ENCODE measurements around the gene AGAP2.
"Not testable (repeated sequence)": the region's sequence is repeated elsewhere in the genome, so short reads cannot be mapped to it uniquely, and the experiment has no call there.

The AGAP2 gene

DNA sequence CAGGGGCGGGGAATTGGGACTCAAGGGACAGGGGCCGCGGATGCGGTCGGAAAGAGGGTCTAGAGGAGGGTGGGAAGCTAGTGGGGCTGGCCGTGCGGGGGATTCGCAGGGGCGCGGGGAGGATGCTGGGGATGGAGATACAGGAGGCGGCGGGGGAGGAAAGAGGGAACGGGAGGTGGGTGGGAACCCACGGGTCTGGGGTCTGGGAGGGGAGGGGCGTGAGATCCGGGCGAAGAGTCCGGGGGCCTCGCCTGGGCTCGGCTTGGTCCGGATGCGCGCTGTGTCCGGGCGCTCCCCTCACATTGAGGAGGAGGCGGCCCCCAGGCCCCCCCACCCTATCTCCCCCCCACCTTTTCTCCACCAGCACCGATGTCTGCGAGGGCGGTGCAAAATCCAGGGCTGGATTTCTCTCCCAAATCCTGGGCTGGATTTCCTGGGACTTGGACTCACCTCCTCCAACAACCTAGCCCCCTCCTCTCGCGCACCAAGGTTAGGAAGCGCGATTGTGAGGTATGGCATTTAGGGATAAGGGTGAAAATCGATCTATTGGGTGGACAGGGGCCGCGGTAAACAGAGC, at the start of gene AGAP2:
Gene AGAP2 (minus strand): TSS at position 82 of the 577 bp plus-strand sequence. CDS start 496 bp downstream, outside the sequence.
- no peak for DNase-seq (ENCODE audit: low spot score)

DNA sequence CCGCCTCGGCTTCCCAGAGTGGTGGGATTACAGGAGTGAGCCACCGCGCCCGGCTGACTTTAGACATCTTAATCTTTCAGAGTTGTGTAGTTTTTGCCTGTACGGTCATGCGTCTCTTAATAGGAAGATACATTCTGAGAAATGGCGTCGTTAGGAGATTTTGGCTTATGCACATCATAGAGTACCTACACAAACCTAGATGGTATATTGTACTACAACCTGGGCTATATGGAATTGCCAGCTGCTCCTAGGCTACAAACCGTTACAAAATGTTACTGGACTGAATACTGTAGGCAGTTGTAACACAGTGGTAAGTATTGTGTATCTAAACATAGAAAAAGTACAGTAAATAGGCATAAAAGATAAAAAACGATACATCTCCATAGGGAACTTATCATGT, 45.3 kb upstream of the AGAP2 start:
- DNase-seq (ENCODE audit: low spot score): no peak

DNA sequence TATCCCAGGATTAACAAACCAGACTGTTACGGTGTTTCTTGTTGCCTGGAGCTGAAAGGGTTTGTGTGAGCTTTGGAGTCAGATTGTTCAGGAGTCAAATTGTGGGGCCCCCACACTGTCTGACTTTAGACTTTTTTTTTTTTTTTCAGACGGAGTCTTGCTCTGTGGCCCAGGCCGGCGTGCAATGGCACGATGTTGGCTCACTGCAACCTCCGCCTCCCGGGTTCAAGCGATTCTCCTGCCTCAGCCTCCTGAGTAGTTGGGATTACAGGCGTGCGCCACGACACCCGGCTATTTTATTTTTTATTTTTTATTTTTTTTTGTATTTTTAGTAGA, 44.9 kb upstream of the AGAP2 start:
- DNase-seq (ENCODE audit: low spot score): no peak

DNA sequence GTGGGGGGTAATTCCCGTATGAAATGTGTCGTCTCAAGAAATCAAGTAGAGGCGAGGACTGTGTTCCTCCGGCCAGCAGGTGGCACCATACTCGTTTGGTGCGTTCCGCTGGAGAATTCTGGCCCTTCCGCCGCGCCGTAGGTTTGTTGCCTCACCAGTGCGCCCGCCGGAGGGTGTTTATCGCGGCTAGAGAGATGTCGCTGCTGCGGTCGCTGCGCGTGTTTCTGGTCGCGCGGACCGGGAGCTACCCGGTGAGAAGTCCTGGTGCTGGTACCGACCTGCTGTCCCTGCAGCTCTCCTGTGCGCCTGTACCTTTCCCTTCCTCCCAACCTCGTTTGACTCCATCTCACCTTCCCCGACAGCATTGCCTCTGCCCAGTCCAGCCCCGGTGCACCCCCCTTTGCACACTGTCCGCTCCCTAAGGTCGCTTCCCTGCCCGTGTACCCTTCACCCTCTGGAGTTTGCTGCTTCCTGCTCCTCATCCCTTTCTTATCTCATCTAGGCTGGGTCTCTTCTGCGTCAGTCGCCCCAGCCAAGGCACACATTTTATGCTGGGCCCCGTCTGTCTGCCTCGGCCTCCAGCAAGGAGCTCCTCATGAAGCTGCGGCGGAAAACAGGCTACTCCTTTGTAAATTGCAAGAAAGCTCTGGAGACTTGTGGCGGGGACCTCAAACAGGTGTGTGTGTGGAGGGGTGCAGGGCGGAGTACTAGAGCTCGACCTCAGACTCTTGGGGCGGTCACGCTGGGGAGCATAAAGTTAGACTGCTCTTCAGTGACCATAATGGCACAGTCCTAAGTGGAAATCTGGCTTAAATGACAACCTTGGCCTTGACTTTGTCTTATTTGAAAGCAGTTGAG, 44.3 kb upstream of the AGAP2 start, which contains the start of gene TSFM:
Gene TSFM (plus strand): TSS at position 180 of the 858 bp plus-strand sequence. CDS start 15 bp downstream, at position 195.
- peak; percentile 90 for DNase-seq (ENCODE audit: low spot score)

DNA sequence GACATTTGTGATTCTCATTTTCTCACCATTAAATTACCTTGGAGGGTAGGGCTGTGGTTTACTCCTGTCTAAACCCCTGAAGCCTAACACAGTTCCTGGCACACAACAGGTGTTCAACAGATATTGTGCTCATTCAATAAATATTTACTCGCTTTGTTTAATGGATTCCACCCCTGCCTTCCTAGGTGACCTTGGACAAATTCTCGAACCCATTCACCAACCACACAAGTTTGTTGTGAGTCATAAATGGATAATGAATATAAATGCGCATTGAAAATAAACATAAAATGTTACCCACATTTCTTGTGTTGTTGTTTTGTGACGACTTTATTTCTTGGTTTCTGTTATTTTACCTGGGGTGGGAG, 43.7 kb upstream of the AGAP2 start:
- no peak for DNase-seq (ENCODE audit: low spot score)

DNA sequence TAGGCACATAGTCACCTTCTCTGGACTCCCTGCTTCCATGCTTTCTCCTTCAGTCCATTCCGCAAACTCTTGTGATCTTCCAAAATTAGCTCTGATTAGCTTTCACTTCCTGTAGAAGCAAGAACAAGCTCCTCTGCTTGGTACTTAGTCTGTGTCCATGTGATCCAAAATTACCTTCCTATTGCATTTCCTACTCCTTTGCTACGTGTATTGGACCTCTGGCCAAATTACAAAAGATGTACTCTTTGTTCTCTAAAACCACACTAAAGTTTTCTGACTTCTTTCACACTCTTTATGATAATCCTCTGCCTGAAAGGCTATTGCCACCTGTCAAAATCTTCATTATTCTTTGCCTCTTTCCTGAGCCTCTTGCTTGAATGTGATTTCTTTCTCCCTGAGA, 43.3 kb upstream of the AGAP2 start:
- no peak for DNase-seq (ENCODE audit: low spot score)

DNA sequence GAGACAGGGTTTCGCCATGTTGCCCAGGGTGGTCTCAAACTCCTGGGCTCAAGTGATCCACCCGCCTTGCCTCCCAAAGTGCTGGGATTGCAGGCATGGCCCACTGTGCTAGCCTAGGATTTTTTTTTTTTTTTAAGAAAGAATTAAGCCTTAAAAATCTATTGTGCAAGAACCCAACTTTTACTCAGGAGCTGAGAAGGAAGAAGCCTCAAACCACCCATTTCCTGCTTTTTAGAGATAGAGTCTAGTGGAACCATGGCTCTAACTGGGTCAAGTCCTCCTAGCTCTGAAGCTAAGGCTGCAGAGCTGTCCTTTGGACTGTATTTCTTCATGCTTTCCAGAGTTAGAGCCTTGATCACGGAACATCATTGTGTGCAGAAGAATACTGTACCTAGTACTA, 42.7 kb upstream of the AGAP2 start:
- no peak for DNase-seq (ENCODE audit: low spot score)

- DNase-seq (ENCODE audit: low spot score): no peak
Measured at GRCh38 chr12:57780284-57780897, 41.8 kb upstream of the AGAP2 start.

GRCh38 chr12:57779736-57780135, 41.2 kb upstream of the AGAP2 start:
- DNase-seq (ENCODE audit: low spot score): no peak

GRCh38 chr12:57777911-57778310, 39.4 kb upstream of the AGAP2 start:
- no peak for DNase-seq (ENCODE audit: low spot score)

DNA sequence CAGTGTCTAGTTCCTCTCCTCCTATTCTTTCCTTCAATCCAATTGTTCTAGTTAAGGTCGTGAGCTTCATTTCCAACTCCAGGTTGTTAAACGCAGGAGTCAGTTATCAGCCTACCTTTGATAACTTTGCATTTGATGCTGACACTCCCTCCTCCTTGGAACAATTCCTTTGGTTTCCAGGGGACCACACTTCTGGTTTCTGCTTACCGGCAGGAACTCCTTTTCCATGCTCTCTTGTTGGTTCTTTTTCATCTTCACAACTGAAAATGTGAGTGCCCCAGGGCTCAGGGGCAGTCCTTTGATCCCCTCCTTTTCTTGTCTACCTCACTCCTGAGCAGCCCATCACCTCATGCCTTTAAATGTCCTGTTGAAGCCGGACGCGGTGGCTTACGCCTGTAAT, 38.8 kb upstream of the AGAP2 start:
- DNase-seq (ENCODE audit: low spot score): no peak

GRCh38 chr12:57776247-57776587, 37.7 kb upstream of the AGAP2 start:
- no peak for DNase-seq (ENCODE audit: low spot score)

- DNase-seq (ENCODE audit: low spot score): no peak
Measured at GRCh38 chr12:57775563-57776246, 37.2 kb upstream of the AGAP2 start.

GRCh38 chr12:57775044-57775443, 36.5 kb upstream of the AGAP2 start:
- DNase-seq (ENCODE audit: low spot score): no peak

GRCh38 chr12:57774634-57775033, 36.1 kb upstream of the AGAP2 start:
- not testable (repeated sequence) for DNase-seq (ENCODE audit: low spot score)

DNA sequence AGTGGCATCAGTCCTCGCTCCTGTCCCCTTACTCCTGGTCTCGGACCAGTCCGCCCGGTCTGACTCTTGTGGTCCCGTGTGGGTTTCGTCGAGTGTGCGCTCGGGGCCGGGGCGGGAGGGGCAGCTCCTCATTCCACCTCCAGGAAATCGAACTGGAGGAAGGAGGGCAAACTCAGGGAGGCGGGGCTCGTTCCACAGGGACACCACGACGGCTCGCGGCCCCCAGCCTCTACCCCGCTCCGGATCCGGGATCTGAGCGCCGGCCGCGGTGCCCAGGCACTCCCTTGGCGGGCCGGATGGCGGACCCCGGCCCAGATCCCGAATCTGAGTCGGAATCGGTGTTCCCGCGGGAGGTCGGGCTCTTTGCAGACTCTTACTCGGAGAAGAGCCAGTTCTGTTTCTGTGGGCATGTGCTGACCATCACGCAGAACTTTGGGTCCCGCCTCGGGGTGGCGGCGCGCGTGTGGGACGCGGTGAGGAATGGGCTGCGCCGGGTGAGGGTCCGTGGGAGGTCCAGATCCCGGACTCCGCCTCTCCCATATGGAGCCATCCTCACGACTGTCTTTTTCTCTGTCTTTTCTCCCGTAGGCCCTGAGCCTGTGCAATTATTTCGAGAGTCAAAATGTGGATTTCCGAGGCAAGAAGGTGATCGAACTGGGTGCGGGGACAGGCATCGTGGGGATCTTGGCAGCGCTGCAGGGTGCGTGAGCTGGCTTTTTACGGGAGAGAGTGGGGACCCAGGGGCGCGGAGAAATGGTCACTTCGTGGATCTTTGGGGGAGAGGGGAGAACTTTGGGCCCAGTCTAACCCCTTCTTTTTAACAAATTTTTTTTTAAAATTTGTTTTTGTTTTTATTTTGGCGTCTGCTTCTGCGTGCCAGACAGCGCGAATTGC, 34.1 kb upstream of the AGAP2 start, which contains the start of gene EEF1AKMT3:
Gene EEF1AKMT3 (plus strand): TSS at position 186 of the 894 bp plus-strand sequence. CDS start 111 bp downstream, at position 297.
- DNase-seq (ENCODE audit: low spot score): no peak

DNA sequence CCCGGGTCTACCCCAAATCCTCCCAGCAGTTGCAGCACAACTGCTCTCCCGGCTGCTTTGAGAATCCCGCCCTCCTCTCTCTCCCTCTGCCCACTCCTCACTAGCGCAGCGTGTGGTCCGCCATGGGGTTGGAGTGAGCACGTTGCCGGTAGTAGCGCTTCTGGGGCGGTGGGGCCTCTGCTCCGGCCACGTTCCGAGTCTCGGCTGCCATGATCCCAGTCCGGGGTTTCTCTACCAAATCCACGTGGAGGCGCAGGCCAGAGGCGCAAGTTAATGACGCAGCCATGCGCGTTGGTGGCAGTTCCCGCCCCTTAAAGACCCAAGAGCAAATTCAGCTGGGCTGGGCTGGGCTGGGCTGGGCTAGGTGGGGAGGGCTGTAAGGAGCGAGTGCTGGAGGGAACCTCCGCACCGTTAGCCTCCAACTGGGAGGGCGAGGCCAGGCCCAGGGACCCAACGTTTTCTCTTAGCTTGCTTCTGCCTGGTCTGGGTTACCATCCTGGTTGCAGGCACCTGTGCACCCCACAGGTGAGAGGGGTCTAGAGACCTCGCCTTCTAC, 33.4 kb upstream of the AGAP2 start, which contains the start of gene METTL1:
Gene METTL1 (minus strand): TSS at position 233 of the 556 bp plus-strand sequence. CDS start 22 bp downstream, at position 211.
- DNase-seq (ENCODE audit: low spot score): peak; percentile 93

DNA sequence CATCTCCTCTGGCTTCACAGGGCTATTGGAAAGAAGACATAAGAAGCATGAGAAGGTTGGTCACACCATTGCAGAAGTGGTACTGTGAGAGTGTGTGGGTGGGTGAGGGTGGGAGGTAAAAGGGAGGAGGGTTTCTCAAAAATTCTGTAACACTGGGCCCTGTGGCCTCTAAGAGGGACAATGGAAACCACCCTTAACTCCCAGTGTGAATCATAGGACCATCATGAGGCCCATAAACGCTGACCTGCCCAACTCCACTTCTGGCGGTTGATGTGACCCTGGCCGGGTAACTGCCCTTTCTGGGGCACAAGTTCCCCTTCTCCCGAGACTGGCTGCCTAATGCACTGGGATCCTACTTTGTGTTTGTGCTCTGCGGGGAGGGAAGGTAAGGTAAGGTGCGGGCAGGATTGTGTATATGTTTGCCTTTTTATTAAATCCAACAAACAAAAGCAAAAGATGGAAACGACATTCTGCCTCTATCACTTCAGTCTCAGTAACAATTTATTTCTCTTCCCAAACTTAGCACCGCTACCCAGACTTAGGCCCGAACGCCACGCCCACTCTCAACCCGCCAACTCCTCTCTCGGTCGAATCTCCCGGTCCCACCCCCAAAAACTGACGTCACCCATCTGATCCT, 32.8 kb upstream of the AGAP2 start:
- peak; percentile 69 for DNase-seq (ENCODE audit: low spot score)

- no peak for DNase-seq (ENCODE audit: low spot score)
Measured at GRCh38 chr12:57770734-57771133, 32.2 kb upstream of the AGAP2 start.

- DNase-seq (ENCODE audit: low spot score): no peak
Measured at GRCh38 chr12:57769594-57769993, 31.1 kb upstream of the AGAP2 start.

GRCh38 chr12:57767876-57768275, 29.3 kb upstream of the AGAP2 start:
- no peak for DNase-seq (ENCODE audit: low spot score)

Data from globus pallidus (tissue), 1 donor.